Measurements from ENCODE around the gene STEAP3. TPM values are rescaled to one million over a fixed set of nuclear protein-coding genes. Genes with fewer than 3 reads are reported as not detected.

STEAP3 gene
- total RNA-seq, 1 donor from 2014 or later = 17.4 TPM

DNA sequence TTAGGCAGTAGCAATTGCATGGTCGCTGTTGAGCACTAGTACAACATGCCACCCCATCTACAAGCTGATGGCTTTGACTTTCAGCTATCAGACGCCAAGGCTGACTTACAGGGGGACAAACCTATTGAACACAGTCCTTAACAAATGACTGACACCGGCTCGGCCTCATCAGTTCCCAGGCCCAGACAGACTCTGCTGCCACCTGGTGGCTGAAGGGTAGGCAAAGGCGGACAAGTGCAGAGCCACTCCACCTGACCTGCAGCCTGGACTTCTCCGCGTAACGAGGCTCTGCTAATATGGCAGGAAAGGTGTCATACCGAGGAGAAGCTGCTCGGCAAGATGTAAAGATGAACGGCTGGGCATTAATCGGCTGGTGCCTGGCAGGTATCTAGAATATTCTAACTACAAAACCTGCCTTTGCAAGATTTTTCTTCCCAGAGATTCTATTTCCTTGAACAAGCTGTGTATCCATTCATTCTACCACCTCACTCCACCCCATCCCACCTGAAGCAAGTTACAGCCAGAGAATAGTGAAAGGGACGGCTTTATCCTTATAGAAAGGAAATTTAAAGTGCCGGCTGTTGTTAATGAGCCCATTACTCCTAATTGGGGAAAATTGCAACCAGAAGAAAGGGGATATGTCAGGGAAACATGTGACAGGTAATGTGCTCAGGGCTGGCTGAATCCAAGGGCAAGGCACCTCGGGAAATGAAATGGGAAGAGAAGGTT is 67.4 kb downstream of the STEAP3 start:
- DNase-seq (ENCODE audit: extremely low read depth, low read depth, low spot score) = peak; percentile 23

DNA sequence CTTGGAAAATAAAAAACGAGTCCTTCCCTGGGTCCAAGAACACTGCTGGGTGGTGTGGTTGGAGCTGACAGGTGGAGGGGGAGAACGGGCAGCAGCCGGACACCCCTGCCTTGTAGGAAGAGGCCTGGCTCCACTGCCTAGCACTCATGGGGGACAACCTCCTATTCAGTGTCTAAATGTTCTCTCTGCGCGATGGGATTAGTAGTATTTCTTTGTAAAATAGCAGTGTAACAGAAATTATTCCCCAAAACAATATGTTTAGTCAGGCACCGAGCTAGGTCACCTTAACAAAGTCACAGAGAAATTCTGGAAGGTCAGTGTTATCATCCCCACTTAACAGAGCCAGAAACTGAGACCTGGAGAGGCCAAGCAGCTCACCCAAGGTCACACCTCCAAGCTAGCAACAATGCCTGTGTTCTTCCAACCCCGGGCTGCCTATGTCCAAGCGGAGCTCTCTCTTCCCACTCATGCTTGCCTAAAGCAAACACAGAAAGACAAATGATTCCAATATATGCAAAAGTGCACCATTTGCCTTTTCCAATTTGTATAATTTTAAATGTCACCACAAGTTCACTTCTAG is 68.0 kb downstream of the STEAP3 start:
- no peak for DNase-seq (ENCODE audit: extremely low read depth, low read depth, low spot score)

- no peak for DNase-seq (ENCODE audit: extremely low read depth, low read depth, low spot score)
Measured at GRCh38 chr2:119292226-119292625, 68.6 kb downstream of the STEAP3 start.

- no peak for DNase-seq (ENCODE audit: extremely low read depth, low read depth, low spot score)
Measured at GRCh38 chr2:119293254-119293653, 69.6 kb downstream of the STEAP3 start.

DNA sequence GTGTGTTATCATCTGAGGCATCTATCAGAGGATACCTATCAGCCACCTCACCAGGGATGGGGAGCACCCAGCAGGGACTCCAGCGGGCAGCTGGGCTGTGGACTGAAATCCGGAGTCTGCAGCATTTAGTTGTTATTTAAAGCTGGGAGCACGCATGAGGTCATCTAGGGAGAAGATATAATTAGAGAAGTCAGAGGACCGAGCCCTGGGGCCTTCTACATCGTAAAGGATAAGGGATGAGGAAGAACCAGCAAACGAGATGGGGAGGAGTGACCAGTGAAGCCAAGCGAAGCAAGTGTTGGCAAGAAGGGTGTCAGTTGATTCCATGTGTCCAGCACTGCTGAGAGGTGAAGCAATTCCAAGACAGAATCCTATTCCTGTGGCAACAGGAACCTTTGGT is 70.3 kb downstream of the STEAP3 start:
- DNase-seq (ENCODE audit: extremely low read depth, low read depth, low spot score) = no peak

DNA sequence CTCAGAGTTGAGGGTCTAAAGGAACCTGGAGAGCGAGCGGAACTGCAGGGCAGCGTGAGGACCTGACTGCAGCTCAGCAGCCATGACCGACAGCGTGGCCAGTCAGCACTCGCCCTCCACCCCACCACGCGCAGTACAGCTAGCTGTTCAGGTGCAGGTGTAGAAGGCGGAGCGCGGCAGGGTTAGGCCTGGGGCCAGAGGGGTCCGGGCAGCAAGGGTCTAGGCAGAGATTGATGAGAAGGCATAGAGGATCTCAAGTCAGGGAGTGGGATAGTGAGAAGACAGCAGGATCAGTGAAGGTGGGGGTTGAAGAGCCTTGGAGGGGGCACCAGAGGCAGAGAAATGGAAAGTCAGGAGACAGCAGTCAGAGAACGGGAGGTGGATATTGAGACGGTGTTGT is 71.0 kb downstream of the STEAP3 start:
- DNase-seq (ENCODE audit: extremely low read depth, low read depth, low spot score) = no peak

GRCh38 chr2:119295688-119296375 is 72.2 kb downstream of the STEAP3 start:
- DNase-seq (ENCODE audit: extremely low read depth, low read depth, low spot score) = no peak

DNA sequence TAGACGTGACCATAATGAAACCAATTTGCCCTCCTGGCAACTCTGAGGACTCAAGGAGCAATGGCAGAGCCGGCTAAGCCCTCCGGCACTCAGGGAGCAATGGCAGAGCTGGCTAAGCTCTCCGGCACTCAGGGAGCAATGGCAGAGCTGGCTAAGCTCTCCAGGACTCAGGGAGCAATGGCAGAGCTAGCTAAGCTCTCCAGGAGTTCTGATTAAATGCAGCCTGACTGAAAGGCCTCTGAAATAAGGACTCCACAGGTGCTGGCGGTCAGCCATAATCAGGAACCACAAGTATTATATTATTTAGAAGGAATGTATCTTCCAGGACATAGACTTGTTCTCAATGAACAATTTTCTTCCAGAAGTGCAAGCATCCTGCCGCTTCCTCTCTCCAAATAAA is 77.8 kb downstream of the STEAP3 start:
- no peak for DNase-seq (ENCODE audit: extremely low read depth, low read depth, low spot score)

GRCh38 chr2:119304847-119305246 is 81.2 kb downstream of the STEAP3 start:
- no peak for DNase-seq (ENCODE audit: extremely low read depth, low read depth, low spot score)

DNA sequence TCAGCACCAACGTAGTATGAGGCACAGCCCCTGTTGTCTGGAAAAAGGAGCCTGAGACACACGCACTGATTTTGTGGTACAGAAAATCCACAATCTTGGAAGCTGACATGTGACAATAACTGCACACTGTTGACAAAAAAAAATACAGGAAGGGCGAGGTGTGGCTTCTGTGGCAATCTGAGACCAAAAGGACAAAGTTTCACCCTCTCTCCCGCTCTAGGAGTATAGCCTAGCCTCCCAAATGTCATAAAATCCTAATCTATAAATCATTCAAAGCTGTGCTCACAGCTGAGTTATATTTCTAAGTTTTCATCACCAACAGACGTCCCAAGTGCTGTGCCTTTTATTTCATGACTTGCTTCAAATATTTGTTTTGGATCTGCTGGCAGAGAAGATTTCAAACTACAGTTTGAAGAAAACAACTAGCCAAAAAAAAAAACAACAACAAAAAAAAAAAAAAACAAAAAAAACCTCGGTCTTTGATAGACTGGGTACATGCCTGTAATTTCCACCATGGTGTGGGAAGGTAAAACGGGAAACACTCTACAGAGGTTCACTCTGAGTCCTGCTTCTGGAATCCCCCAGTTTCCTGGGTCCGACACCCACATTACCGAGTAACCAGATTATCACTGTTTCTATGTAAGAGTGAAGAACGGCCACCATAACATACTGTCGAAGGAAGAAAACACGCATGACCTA is 82.0 kb downstream of the STEAP3 start:
- no peak for DNase-seq (ENCODE audit: extremely low read depth, low read depth, low spot score)

DNA sequence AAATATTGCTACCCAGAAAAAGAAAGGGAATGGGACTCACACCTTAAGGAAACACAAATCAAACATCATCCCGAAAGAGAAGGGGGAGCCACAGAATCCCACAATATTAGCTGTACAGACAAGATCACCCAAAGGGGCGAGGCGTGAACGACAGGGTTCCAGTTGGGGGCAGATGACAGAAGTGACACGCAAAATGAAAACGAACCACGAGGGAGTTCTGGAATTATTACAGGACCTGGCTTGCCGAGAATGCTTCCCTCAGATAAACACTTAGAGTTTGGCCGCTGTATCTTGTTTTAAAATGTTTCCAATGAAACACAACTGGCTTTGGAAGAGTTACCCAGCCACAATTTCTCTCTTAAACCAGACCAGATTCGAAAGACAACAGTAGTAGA is 82.6 kb downstream of the STEAP3 start:
- DNase-seq (ENCODE audit: extremely low read depth, low read depth, low spot score) = no peak

DNA sequence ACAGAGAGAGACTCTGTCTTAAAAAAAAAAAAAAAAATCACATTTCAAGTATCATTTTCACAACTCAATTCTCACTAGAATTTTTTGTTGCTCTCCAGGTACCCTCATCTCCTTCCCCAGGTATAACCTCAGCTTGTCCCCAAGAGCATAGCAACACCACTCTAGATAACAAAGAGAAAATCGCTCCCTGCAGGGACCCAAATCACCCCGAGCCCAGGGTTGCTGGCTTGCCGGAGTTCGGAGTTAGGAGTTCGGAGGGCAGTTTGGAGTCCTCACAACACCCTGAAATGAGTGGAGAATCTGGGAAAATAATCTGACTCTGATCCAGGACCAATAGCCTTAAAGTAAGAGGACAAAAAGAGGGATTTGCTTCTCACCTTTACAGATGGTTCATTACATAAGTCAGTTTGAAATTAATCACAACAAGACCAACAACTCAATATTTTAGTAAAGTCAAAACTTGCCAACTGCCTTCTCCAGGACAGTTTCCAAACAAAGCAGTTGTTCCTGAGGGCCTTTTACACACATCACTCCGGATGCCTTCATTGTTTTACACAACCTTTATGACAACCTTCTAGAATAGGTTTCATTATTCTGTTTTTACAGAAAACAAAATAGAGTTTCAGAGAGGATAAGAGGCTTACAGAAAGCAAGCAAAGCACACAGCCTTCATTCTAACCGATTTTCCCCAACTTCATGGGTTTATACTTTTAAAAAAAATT is 83.9 kb downstream of the STEAP3 start:
- DNase-seq (ENCODE audit: extremely low read depth, low read depth, low spot score) = no peak

DNA sequence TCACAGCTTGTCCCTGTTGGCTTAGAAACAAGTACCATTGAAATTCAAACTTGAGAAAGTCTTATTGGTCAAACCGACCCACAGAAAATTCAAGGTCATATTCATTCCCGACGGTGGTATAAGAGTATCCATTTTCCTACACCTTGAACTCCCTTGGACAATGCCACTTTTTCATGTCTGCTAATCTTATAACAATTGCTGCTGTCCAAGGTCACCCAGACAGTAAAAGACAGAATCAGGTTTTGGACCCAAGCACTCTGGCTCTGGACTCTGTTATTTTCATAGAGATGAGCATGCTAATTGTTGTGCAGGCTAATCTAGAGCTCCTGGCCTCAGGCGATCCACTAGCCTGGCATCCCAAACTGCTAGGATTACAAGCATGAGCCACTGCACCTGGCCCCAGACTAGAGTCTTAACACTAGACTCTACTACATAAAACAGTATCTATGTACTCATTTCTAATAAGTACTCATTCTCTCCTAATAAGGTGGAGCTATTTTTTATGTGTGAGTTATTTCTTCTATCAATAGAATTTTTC is 85.2 kb downstream of the STEAP3 start:
- DNase-seq (ENCODE audit: extremely low read depth, low read depth, low spot score) = no peak

DNA sequence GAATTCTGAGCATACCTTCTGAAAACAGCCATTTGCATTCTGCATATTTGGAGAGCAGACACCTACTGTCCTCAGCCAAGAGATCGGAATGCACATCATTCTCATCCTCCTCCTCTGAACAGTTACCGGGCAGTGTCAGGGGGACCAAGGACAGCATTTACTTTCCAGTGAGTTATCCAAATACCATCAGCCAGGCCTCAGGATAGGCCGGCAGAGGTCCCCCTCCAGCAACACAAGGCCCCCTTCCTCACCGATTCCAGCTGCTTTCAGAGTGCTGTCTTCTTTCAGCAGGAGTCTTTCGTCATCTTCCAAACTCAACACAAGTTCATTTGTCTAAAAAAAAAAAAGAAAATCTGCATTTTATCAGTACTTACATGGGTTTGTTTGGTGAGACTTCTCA is 87.7 kb downstream of the STEAP3 start:
- no peak for DNase-seq (ENCODE audit: extremely low read depth, low read depth, low spot score)

GRCh38 chr2:119311831-119312230 is 88.2 kb downstream of the STEAP3 start:
- DNase-seq (ENCODE audit: extremely low read depth, low read depth, low spot score) = no peak

Other genes with a start within 250 kb of the STEAP3 start
- not detected in 2 replicates for gene C1QL2, start 65.1 kb upstream of the STEAP3 start, total RNA-seq
- 7.1 and 13.4 TPM in 2 replicates for gene C2orf76, start 143.0 kb downstream of the STEAP3 start, total RNA-seq
- gene DBI, start 143.1 kb downstream of the STEAP3 start, total RNA-seq = 162 and 202 TPM in 2 replicates
- gene TMEM37, start 208.0 kb downstream of the STEAP3 start, total RNA-seq = 2.2 and 5.5 TPM in 2 replicates

Measured in glomerular endothelial cell (primary cell).